ENCODE results near the gene IZUMO3. TPM values are rescaled to one million over a fixed set of nuclear protein-coding genes. Genes with fewer than 3 reads are reported as not detected.

The IZUMO3 gene
- total RNA-seq (ENCODE audit: low replicate concordance) = not detected in 2 replicates

DNA sequence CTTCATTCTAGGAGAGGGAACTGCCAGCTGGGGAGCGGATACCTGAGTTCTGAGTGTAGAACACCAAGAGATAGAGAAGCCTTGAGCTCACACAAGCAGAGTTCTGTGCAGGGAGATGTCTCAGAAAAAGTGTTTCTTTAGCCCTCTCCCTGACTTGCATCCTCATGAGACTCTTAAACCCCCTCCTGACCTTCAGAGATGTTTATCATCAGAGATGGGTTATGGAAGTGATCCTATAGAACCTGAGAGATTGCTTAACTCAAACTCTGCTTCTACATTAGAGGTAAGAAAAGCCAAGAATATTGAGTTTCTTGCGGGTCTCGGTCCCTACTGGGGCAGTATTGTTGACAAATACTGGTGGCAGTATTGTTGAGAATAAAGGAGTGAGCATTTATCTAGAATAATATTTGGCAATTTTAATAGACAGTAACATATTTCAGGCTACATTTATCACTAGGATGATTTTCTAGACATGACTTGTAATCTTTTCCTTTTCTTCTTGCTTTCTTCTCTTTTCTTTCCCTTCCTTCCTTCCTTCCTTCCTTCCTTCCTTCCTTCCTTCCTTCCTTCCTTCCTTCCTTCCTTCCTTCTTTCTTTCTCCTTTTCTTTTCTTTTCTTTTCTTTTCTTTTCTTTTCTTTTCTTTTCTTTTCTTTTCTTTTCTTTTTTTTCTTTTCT is at the start of gene IZUMO3:
Gene IZUMO3 (minus strand): TSS at position 51 of the 676 bp plus-strand sequence. CDS start 248 bp downstream, outside the sequence.

